Measurements from ENCODE around the gene ADSL.

DNA sequence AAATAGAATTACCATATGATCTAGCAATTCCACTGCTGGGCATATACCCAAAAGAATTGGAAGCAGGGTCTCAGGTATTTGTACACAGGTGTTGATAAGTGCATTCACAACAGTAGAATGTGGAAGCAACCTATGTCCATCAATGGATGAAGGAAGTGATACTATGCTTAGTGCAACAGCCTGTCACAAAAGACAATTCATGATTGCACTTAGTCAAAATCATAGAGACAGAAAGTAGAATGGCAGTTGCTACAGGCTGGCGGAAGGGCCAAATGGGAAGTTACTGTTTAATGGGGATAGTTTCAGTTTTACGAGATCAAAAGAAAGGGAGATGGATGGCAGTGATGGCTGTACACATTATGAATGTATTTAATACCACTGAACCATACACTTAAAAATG is 66.1 kb downstream of the ADSL start:
- TF ChIP-seq, protein P1, sequence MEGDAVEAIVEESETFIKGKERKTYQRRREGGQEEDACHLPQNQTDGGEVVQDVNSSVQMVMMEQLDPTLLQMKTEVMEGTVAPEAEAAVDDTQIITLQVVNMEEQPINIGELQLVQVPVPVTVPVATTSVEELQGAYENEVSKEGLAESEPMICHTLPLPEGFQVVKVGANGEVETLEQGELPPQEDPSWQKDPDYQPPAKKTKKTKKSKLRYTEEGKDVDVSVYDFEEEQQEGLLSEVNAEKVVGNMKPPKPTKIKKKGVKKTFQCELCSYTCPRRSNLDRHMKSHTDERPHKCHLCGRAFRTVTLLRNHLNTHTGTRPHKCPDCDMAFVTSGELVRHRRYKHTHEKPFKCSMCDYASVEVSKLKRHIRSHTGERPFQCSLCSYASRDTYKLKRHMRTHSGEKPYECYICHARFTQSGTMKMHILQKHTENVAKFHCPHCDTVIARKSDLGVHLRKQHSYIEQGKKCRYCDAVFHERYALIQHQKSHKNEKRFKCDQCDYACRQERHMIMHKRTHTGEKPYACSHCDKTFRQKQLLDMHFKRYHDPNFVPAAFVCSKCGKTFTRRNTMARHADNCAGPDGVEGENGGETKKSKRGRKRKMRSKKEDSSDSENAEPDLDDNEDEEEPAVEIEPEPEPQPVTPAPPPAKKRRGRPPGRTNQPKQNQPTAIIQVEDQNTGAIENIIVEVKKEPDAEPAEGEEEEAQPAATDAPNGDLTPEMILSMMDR (IDR thresholded peaks at IDR 0.05): no peak
- TF ChIP-seq EZH2 (IDR thresholded peaks at IDR 0.05): no peak
- TF ChIP-seq EZH2phosphoT487 (IDR thresholded peaks at IDR 0.05): no peak
